Measurements from ENCODE around the gene CENPX. TPM values are rescaled to one million over a fixed set of nuclear protein-coding genes. Genes with fewer than 3 reads are reported as not detected.

Gene CENPX
- total and polyA plus RNA-seq, 2 of the 13 experiments (the other 11 are each of a cell fraction or from before 2014, with no cell fraction given): 92.7 to 170 TPM

DNA sequence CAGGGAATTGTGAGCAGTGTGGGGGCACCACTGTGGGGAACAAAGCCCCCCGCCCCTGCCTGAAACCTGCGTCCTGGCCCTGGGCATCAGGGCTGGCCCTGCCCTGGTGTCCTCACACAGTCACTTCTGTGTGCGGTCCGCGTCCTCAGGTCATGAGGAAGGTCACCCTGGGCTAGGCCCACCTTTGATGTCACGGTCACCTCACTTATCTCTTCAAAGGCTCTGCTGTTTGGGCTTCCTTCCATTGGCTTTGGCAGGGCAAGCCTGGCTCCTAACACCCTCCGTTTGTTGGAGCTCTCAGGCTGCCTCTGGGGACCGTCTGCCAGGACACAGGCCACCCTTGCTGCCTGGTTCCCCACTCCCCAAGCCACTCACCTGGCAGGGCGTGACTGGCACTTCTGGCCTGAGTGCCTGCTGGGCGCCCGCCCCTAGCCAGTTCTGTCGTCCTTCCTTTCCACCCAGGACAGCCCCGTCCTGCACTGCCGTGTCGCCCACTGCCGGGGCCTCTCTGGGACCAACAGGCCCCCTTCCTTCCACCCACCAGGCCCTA is 8.8 kb downstream of the CENPX start (continued):
- TF ChIP-seq MED1 (CRISPR knock-in tag; IDR thresholded peaks at IDR 0.05) (peak; percentile 79), PLRG1 (conservative IDR thresholded peaks at IDR 0.05) (no peak), TGIF2 (CRISPR knock-in tag; IDR thresholded peaks at IDR 0.05) (0 out of 2 replicates have a peak, but pooled peaks have one; percentile 45), HNRNPL (IDR thresholded peaks at IDR 0.05; ENCODE audit: low read depth, low read length) (peak; percentile 98), FOXC1 (CRISPR knock-in tag; IDR thresholded peaks at IDR 0.05; ENCODE audit: borderline replicate concordance) (no peak), ZNF260 (CRISPR knock-in tag; IDR thresholded peaks at IDR 0.05; ENCODE audit: borderline replicate concordance, low read depth) (no peak), SALL1 (CRISPR knock-in tag; IDR thresholded peaks at IDR 0.05) (no peak), NFE2L2 (IDR thresholded peaks at IDR 0.05; ENCODE audit: low read length) (no peak), ZNF20 (CRISPR knock-in tag; IDR thresholded peaks at IDR 0.05) (no peak), HNF4G (IDR thresholded peaks at IDR 0.05; ENCODE audit: borderline replicate concordance, low read depth, low read length) (no peak), HNF4G (CRISPR knock-in tag; IDR thresholded peaks at IDR 0.05; ENCODE audit: borderline replicate concordance, low read depth) (no peak), SMC3 (IDR thresholded peaks at IDR 0.05; ENCODE audit: low read length) (no peak), POGZ (CRISPR knock-in tag; IDR thresholded peaks at IDR 0.05) (no peak), TAF15 (IDR thresholded peaks at IDR 0.05; ENCODE audit: low read depth, low read length, poor library complexity, severe bottlenecking) (no peak), POLR2A (IDR thresholded peaks at IDR 0.05; ENCODE audit: insufficient read depth in 1 of 2, low read depth in 2 of 2, low read length in 2 of 2) (no peak), SRSF9 (IDR thresholded peaks at IDR 0.05; ENCODE audit: borderline replicate concordance, insufficient read depth, low read depth, low read length, poor library complexity, severe bottlenecking) (no peak), SOX13 (IDR thresholded peaks at IDR 0.05) (no peak), SOX13 (CRISPR knock-in tag; conservative IDR thresholded peaks at IDR 0.05 in 1 of 2, IDR thresholded peaks at IDR 0.05 in 1 of 2) (peak in 1 of 2 experiments; percentile 61; a peak in 2 of 4 replicates)
- TF ChIP-seq, protein P1, sequence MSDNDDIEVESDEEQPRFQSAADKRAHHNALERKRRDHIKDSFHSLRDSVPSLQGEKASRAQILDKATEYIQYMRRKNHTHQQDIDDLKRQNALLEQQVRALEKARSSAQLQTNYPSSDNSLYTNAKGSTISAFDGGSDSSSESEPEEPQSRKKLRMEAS (IDR thresholded peaks at IDR 0.05): no peak
- TF ChIP-seq, protein P2, sequence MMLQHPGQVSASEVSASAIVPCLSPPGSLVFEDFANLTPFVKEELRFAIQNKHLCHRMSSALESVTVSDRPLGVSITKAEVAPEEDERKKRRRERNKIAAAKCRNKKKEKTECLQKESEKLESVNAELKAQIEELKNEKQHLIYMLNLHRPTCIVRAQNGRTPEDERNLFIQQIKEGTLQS (CRISPR knock-in tag; IDR thresholded peaks at IDR 0.05): no peak
- TF ChIP-seq, protein P3, sequence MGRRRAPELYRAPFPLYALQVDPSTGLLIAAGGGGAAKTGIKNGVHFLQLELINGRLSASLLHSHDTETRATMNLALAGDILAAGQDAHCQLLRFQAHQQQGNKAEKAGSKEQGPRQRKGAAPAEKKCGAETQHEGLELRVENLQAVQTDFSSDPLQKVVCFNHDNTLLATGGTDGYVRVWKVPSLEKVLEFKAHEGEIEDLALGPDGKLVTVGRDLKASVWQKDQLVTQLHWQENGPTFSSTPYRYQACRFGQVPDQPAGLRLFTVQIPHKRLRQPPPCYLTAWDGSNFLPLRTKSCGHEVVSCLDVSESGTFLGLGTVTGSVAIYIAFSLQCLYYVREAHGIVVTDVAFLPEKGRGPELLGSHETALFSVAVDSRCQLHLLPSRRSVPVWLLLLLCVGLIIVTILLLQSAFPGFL (CRISPR knock-in tag; IDR thresholded peaks at IDR 0.05): no peak
- TF ChIP-seq, protein P4, sequence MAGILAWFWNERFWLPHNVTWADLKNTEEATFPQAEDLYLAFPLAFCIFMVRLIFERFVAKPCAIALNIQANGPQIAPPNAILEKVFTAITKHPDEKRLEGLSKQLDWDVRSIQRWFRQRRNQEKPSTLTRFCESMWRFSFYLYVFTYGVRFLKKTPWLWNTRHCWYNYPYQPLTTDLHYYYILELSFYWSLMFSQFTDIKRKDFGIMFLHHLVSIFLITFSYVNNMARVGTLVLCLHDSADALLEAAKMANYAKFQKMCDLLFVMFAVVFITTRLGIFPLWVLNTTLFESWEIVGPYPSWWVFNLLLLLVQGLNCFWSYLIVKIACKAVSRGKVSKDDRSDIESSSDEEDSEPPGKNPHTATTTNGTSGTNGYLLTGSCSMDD (CRISPR knock-in tag; IDR thresholded peaks at IDR 0.05): no peak
- TF ChIP-seq, protein P5, sequence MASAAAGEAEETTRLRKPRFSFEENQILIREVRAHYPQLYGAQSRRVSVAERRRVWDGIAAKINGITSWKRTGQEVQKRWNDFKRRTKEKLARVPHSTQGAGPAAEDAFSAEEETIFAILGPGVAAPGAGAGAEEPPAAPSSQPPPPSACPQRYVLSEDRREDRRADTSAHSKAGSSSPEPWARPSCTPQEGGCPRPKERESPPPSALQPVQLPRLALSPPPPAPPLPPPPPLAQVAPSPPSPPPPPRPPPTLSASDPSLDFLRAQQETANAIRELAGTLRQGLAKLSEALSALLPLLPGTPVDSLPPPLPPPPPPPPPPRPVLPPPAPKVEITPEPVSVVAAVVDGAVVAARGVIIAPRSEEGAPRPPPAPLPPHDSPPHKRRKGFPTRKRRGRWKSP (CRISPR knock-in tag; IDR thresholded peaks at IDR 0.05): no peak
- TF ChIP-seq, protein P6, sequence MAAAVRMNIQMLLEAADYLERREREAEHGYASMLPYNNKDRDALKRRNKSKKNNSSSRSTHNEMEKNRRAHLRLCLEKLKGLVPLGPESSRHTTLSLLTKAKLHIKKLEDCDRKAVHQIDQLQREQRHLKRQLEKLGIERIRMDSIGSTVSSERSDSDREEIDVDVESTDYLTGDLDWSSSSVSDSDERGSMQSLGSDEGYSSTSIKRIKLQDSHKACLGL (CRISPR knock-in tag; IDR thresholded peaks at IDR 0.05): no peak
- TF ChIP-seq, protein P7, sequence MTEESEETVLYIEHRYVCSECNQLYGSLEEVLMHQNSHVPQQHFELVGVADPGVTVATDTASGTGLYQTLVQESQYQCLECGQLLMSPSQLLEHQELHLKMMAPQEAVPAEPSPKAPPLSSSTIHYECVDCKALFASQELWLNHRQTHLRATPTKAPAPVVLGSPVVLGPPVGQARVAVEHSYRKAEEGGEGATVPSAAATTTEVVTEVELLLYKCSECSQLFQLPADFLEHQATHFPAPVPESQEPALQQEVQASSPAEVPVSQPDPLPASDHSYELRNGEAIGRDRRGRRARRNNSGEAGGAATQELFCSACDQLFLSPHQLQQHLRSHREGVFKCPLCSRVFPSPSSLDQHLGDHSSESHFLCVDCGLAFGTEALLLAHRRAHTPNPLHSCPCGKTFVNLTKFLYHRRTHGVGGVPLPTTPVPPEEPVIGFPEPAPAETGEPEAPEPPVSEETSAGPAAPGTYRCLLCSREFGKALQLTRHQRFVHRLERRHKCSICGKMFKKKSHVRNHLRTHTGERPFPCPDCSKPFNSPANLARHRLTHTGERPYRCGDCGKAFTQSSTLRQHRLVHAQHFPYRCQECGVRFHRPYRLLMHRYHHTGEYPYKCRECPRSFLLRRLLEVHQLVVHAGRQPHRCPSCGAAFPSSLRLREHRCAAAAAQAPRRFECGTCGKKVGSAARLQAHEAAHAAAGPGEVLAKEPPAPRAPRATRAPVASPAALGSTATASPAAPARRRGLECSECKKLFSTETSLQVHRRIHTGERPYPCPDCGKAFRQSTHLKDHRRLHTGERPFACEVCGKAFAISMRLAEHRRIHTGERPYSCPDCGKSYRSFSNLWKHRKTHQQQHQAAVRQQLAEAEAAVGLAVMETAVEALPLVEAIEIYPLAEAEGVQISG (CRISPR knock-in tag; IDR thresholded peaks at IDR 0.05): no peak

All from HepG2 (cell line).